H9 (cell line): Measurements from ENCODE around the gene UVSSA. TPM values are rescaled to one million over a fixed set of nuclear protein-coding genes. Genes with fewer than 3 reads are reported as not detected.

ENCODE experiments used
- DNase-seq: peaks from one replicate; pipeline ENCODE4 v3.0.0-alpha.2; 2017
- H2AFZ ChIP-seq: one replicate; pipeline ENCODE4 v1.6.1; 2013; ENCODE audit warnings: mild to moderate bottlenecking, low read length, control low read depth, moderate library complexity
- H2AK5ac ChIP-seq: 2 replicates; pipeline ENCODE4 v1.6.1; 2013; ENCODE audit warnings: low read length, control low read depth, mixed read lengths; ENCODE audit not compliant: insufficient read length
- H2BK120ac ChIP-seq: one replicate; pipeline ENCODE4 v1.6.1; 2013; ENCODE audit warnings: low read depth, mild to moderate bottlenecking, low read length, control low read depth, inconsistent platforms; ENCODE audit not compliant: poor library complexity, severe bottlenecking
- H2BK12ac ChIP-seq: 2 replicates; pipeline ENCODE4 v1.6.1; 2013; ENCODE audit warnings: low read length, control low read depth, mixed read lengths, low read depth; ENCODE audit not compliant: insufficient read length
- H2BK15ac ChIP-seq: 2 replicates; pipeline ENCODE4 v1.6.1; 2013; ENCODE audit warnings: low read depth, low read length, control low read depth
- H2BK20ac ChIP-seq: one replicate; pipeline ENCODE4 v1.6.1; 2013; ENCODE audit warnings: low read depth, mild to moderate bottlenecking, low read length, control low read depth, inconsistent platforms; ENCODE audit not compliant: poor library complexity, severe bottlenecking
- H2BK5ac ChIP-seq: 2 replicates; pipeline ENCODE4 v1.6.1; 2013; ENCODE audit warnings: low read length, control low read depth, mixed read lengths; ENCODE audit not compliant: insufficient read length
- H3K14ac ChIP-seq: 2 replicates; pipeline ENCODE4 v1.6.1; 2013; ENCODE audit warnings: low read length, control low read depth; ENCODE audit not compliant: insufficient read depth
- H3K18ac ChIP-seq: 2 replicates; pipeline ENCODE4 v1.6.1; 2013; ENCODE audit warnings: low read depth, mild to moderate bottlenecking, mixed read lengths, low read length, control low read depth; ENCODE audit not compliant: insufficient read length
- H3K23ac ChIP-seq: 2 replicates; pipeline ENCODE4 v1.6.1; 2013; ENCODE audit warnings: low read length, control low read depth, mixed read lengths, low read depth; ENCODE audit not compliant: insufficient read length
- H3K23me2 ChIP-seq: 2 replicates; pipeline ENCODE4 v1.6.1; 2013; ENCODE audit warnings: low read depth, mild to moderate bottlenecking, mixed read lengths, low read length, control low read depth; ENCODE audit not compliant: insufficient read length, poor library complexity, severe bottlenecking
- H3K27ac ChIP-seq: 2 replicates; pipeline ENCODE4 v1.5.1; 2013; ENCODE audit warnings: low read length, control low read depth, mixed read lengths, low read depth; ENCODE audit not compliant: insufficient read length
- H3K27me3 ChIP-seq: 2 replicates; pipeline ENCODE4 v1.6.1; 2013; ENCODE audit warnings: low read length, control low read depth, inconsistent platforms; ENCODE audit not compliant: insufficient read depth
- H3K4ac ChIP-seq: 2 replicates; pipeline ENCODE4 v1.6.1; 2013; ENCODE audit warnings: low read depth, mild to moderate bottlenecking, control low read depth, inconsistent platforms, low read length, moderate library complexity
- H3K4me1 ChIP-seq: 2 replicates; pipeline ENCODE4 v1.6.1; 2013; ENCODE audit warnings: low read length, control low read depth, inconsistent platforms; ENCODE audit not compliant: insufficient read depth
- H3K4me2 ChIP-seq: 2 replicates; pipeline ENCODE4 v1.6.1; 2013; ENCODE audit warnings: low read length, control low read depth, mixed read lengths; ENCODE audit not compliant: insufficient read length, insufficient read depth
- H3K56ac ChIP-seq: 2 replicates; pipeline ENCODE4 v1.6.1; 2013; ENCODE audit warnings: low read depth, mild to moderate bottlenecking, mixed read lengths, low read length, control low read depth; ENCODE audit not compliant: insufficient read length
- H3K79me1 ChIP-seq: 2 replicates; pipeline ENCODE4 v1.6.1; 2013; ENCODE audit warnings: low read depth, mild to moderate bottlenecking, moderate library complexity, low read length, control low read depth, inconsistent platforms; ENCODE audit not compliant: insufficient read depth, poor library complexity, severe bottlenecking
- H3K79me2 ChIP-seq: 2 replicates; pipeline ENCODE4 v1.6.1; 2013; ENCODE audit warnings: low read length, control low read depth, inconsistent platforms; ENCODE audit not compliant: insufficient read depth
- H3K9ac ChIP-seq: 2 replicates; pipeline ENCODE4 v1.6.1; 2013; ENCODE audit warnings: low read length, control low read depth, mixed read lengths; ENCODE audit not compliant: insufficient read length; ENCODE audit errors: extremely low read depth
- H3K9me3 ChIP-seq: one replicate; pipeline ENCODE4 v1.6.1; 2013; ENCODE audit warnings: low read depth, low read length, inconsistent platforms; ENCODE audit not compliant: control insufficient read depth
- H3T11ph ChIP-seq: one replicate; pipeline ENCODE4 v1.6.1; 2013; ENCODE audit warnings: mild to moderate bottlenecking, low read length, control low read depth, inconsistent platforms
- H4K20me1 ChIP-seq: one replicate; pipeline ENCODE4 v1.6.1; 2013; ENCODE audit not compliant: control insufficient read depth, insufficient read length, insufficient read depth
- H4K5ac ChIP-seq: 2 replicates; pipeline ENCODE4 v1.6.1; 2013; ENCODE audit warnings: low read depth, mild to moderate bottlenecking, mixed read lengths, low read length, control low read depth; ENCODE audit not compliant: insufficient read length
- H4K8ac ChIP-seq: replicated peaks from 2 replicates; pipeline ENCODE4 v1.6.1; 2013; ENCODE audit warnings: low read length, control low read depth, mixed read lengths, low read depth; ENCODE audit not compliant: insufficient read length
- H4K91ac ChIP-seq: 2 replicates; pipeline ENCODE4 v1.6.1; 2013; ENCODE audit warnings: low read depth, mild to moderate bottlenecking, moderate library complexity, mixed read lengths, low read length, control low read depth; ENCODE audit not compliant: insufficient read length
- H3K27ac Mint-ChIP-seq, 3 experiments: 2 replicates in 2 of 3; 3 replicates in 1 of 3; pipeline ENCODE4 v1.8.0; 2020 to 2021; ENCODE audit warnings: mixed read lengths in 3 of 3, mild to moderate bottlenecking in 1 of 3, moderate library complexity in 1 of 3
- H3K27me3 Mint-ChIP-seq: 2 replicates; pipeline ENCODE4 v1.8.0; 2021; ENCODE audit warnings: low read depth, mild to moderate bottlenecking, moderate library complexity, mixed read lengths
- H3K36me3 Mint-ChIP-seq, 3 experiments: 2 replicates in 2 of 3; 3 replicates in 1 of 3; pipeline ENCODE4 v1.8.0; 2020 to 2021; ENCODE audit warnings: low read depth in 3 of 3, mixed read lengths in 3 of 3; ENCODE audit not compliant: insufficient read depth in 1 of 3
- H3K4me1 Mint-ChIP-seq, 2 experiments: 2 replicates each; pipeline ENCODE4 v1.8.0; 2020; ENCODE audit warnings: mixed read lengths in 2 of 2
- H3K4me3 Mint-ChIP-seq, 2 experiments: 2 replicates in 1 of 2; 3 replicates in 1 of 2; pipeline ENCODE4 v1.8.0; 2020 to 2021; ENCODE audit warnings: mild to moderate bottlenecking in 2 of 2, mixed read lengths in 2 of 2, moderate library complexity in 1 of 2
- H3K9me3 Mint-ChIP-seq, 2 experiments: 2 replicates in 1 of 2; 3 replicates in 1 of 2; pipeline ENCODE4 v1.8.0; 2020; ENCODE audit warnings: mild to moderate bottlenecking in 2 of 2, mixed read lengths in 2 of 2, moderate library complexity in 1 of 2
- CTCF ChIP-seq: fragments of 200-600 bp; sonication (generic); conservative IDR thresholded peaks from 3 replicates; pipeline ENCODE4 v1.8.0; 2021; ENCODE audit warnings: antibody characterized with exemption, mild to moderate bottlenecking
- WGBS: extraction: QIAGEN DNeasy Blood & Tissue Kit; methylation state at CpG from one replicate; pipeline ENCODE4 v1.1.7; 2013; ENCODE audit warnings: missing lambda C conversion rate, low lambda C conversion rate, mixed read lengths; ENCODE audit not compliant: insufficient read length; ENCODE audit errors: extremely low coverage; 5-methylcytosine and 5-hydroxymethylcytosine counted together
- total RNA-seq: library from RNA; stranded (reverse); gene quantifications from 2 replicates; pipeline ENCODE4 v1.2.1, GENCODE V29; 2021

UVSSA gene
- total RNA-seq, 1 experiment from 2014 or later = 15.9 TPM

- Histone ChIP-seq H2BK15ac (no peak overlapping the region), H3K56ac (no peak overlapping the region), H3K79me2 (no peaks in the 10 kb centered on the region), H3K23ac (no peak overlapping the region), H2BK12ac (no peak overlapping the region), H3K4me1 (no peaks in the 10 kb centered on the region; the same call in 1 of the 2 replicates), H3K9ac (no peak overlapping the region), H3K4ac (no peak overlapping the region), H3K18ac (no peak overlapping the region), H4K8ac (no peak overlapping the region), H4K20me1 (peaks cover 3% of the 10 kb centered on the region), H3K27me3 (peaks cover 92% of the 10 kb centered on the region), H2BK5ac (no peak overlapping the region), H3T11ph (no peak overlapping the region), H4K5ac (no peak overlapping the region), H3K27ac (no peak overlapping the region), H2BK120ac (no peak overlapping the region), H4K91ac (no peak overlapping the region), H3K9me3 (no peaks in the 10 kb centered on the region), H3K4me2 (no peak overlapping the region), H2AFZ (no peak overlapping the region), H2BK20ac (no peak overlapping the region), H3K14ac (no peak overlapping the region), H3K23me2 (peaks cover 3% of the 10 kb centered on the region), H2AK5ac (no peak overlapping the region), H3K79me1 (no peaks in the 10 kb centered on the region)
- no peak for TF ChIP-seq CTCF
- DNase-seq = peak; percentile 45
- peaks cover 0 to 2% (median 0%) of the 10 kb centered on the region in 3 experiments; a peak in 3 of 7 replicates for H3K36me3 Mint-ChIP-seq
- H3K27me3 Mint-ChIP-seq = peaks cover 84% of the 10 kb centered on the region
- no peak overlapping the region for H3K27ac Mint-ChIP-seq
- H3K4me1 Mint-ChIP-seq = peaks cover 4 to 16% of the 10 kb centered on the region in 2 experiments; a peak in 3 of 4 replicates
- peaks cover 0 to 2% of the 10 kb centered on the region in 2 experiments; a peak in 2 of 5 replicates for H3K9me3 Mint-ChIP-seq
- no CpG with 5 or more reads among the region's 90 CpGs for WGBS
- H3K4me3 Mint-ChIP-seq = no peak overlapping the region
These were observed 58.8 kb downstream of the UVSSA start for GRCh38 chr4:1405636-1406393.
